HG03571 (cell line): Measurements from ENCODE around the gene IPO11.

Experiments used
- ATAC-seq: cut with Tn5 transposase; IDR thresholded peaks from one replicate; pipeline ENCODE4 v1.9.1; 2021; ENCODE audit not compliant: unreplicated experiment

Gene IPO11

GRCh38 chr5:62432621-62433064 is 20.1 kb downstream of the IPO11 start:
- ATAC-seq, result no peak

- ATAC-seq, result no peak
Observed at GRCh38 chr5:62448528-62448927, 36.0 kb downstream of the IPO11 start.

- no peak for ATAC-seq
Observed at GRCh38 chr5:62450259-62450658, 37.7 kb downstream of the IPO11 start.

DNA sequence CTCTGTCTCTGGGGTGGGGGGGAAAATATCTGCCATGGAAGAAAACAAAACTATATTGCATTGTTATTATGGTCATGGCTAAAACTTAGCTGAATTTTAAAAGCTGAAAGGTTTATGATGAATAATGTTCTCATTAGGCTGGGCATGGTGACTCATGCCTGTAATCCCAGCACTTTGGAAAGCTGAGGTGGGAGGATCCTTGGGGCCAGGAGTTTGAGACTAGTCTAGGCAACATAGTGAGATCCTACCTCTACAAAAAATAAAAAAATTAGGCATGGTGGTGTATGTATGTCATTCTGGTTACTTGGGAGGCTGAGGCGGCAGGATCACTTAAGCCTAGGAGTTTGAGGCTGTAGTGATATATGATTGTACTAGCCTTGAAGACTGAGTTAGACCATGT is 44.5 kb downstream of the IPO11 start:
- no peak for ATAC-seq

- ATAC-seq, result peak; percentile 81
Observed at GRCh38 chr5:62460578-62460983, 48.0 kb downstream of the IPO11 start.

DNA sequence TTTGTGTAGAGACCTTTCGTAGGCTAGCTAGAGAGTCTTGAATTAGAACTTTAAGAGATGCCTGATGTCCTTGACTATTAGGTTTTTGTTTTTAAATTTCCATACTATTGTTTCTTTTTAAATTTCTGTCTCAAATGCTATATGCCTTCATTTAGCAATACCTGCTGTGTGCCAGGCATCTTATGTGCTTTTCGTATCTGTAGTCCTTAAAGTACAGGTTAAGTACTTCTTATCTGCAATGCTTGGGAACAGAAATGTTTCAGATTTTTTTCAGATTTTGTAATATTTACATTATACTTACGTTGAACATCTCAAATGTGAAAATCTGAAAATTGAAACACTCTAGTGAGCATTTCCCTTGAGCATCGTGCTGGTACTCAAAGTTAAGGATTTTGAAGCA is 49.0 kb downstream of the IPO11 start:
- ATAC-seq, result no peak

- no peak for ATAC-seq
Observed at GRCh38 chr5:62465985-62466925, 53.7 kb downstream of the IPO11 start.

DNA sequence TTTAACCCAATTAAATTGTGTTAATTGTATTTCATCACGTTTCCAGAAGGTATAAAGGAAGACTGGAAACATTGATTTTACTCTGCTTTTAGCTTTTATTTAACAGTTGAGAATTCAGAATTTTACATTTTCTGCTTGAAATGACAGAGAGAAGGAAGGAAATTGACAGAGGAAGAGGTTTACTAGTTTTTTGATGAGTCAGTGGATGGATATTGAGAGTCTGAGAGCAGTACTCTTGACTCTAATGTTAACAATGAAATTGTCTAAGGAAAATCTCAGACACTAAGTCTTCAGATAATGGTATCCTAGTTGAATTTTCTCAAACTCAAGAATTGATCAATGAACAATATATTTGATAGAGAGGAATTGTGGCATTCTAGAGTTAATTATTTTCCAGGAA is 60.6 kb downstream of the IPO11 start:
- no peak for ATAC-seq

DNA sequence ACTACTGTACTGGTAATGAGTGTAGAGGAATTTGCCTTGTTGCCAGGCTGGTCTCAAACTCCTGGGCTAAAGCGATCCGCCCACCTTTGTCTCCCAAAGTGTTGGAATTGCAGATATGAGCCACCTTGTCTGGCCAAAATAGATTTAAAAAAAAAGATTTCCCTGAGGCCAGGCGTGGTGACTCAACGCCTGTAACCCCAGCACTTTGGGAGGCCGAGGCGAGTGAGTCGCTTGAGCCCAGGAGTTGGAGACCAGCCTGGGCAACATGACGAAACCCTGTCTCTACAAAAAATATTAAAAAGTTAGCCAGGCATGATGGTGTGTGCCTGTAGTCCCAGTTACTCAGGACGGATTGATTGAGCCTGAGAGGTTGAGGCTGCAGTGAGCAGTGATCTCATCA is 62.5 kb downstream of the IPO11 start:
- ATAC-seq, result no peak

GRCh38 chr5:62477801-62478200 is 65.2 kb downstream of the IPO11 start:
- ATAC-seq, result no peak

GRCh38 chr5:62483556-62483955 is 71.0 kb downstream of the IPO11 start:
- no peak for ATAC-seq

GRCh38 chr5:62486672-62487071 is 74.1 kb downstream of the IPO11 start:
- no peak for ATAC-seq

- no peak for ATAC-seq
Observed at GRCh38 chr5:62488531-62488930, 76.0 kb downstream of the IPO11 start.

DNA sequence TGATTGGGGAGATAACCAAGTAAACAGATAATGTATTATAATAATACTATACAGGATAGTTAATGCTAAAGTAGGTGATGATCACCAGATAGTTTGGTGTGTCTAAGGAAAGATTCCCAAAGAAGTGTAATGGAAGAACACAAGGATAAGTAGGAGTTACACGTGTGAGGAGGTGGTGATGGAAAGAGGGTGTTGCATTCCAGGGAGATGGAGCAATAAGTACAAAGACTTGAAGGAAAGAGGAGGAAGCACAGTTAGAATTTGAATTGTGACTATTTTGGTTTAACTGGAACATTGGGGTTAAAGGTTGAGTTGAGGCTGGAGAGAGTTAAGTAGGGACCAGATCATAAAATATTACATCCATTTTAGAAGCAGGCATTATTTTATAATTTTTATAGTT is 76.9 kb downstream of the IPO11 start:
- no peak for ATAC-seq

- ATAC-seq, result no peak
Observed at GRCh38 chr5:62494772-62495171, 82.2 kb downstream of the IPO11 start.

GRCh38 chr5:62496876-62497275 is 84.3 kb downstream of the IPO11 start:
- ATAC-seq, result no peak

GRCh38 chr5:62498961-62499360 is 86.4 kb downstream of the IPO11 start:
- no peak for ATAC-seq

GRCh38 chr5:62499756-62500155 is 87.2 kb downstream of the IPO11 start:
- no peak for ATAC-seq

DNA sequence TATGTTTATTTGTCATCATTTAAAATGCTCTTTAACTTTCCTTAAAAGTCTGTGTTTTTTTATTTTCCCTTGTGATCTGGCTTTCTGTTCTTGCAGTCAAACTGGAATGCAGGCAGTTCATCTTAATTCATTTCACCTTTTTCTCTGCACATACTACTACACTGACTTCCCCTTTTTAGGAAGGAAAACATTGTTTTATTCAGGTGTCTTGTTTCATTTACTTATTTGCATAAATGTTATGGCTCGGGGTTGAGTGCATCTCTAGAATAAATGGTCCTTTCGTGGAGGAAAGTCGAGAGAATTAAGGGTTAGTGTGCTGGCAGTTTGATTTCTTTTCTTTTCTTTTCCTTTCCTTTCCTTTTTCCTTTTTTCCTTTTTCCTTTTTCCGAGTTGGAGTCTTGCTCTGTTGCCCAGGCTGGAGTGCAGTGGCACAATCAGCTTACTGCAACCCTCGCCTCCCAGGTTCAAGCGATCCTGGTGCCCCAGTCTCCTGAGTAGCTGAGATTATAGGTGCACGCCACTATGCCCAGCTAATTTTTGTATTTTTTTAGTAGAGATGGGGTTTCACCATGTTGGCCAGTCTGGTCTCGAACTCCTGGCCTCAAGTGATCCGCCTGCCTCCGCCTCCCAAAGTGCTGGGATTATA is 90.0 kb downstream of the IPO11 start:
- no peak for ATAC-seq

DNA sequence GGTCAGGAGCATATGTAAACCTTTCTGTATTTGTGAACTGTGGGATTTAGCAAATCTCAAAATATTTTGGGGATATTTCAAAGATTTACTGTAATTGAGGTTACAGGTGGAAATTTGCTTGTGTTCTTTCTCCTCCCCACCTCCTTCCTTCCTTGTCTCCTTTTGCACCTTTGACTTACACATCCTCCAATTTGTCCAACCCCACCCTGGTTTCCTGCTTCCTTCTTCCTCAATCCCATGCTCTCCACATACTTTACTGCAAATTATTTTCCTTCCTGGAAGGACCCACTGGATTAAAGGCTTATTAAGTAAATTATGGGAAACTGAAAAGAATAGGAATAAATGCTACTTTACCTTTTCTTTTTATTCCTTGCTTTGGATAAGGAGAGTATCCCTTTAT is 91.6 kb downstream of the IPO11 start:
- no peak for ATAC-seq

DNA sequence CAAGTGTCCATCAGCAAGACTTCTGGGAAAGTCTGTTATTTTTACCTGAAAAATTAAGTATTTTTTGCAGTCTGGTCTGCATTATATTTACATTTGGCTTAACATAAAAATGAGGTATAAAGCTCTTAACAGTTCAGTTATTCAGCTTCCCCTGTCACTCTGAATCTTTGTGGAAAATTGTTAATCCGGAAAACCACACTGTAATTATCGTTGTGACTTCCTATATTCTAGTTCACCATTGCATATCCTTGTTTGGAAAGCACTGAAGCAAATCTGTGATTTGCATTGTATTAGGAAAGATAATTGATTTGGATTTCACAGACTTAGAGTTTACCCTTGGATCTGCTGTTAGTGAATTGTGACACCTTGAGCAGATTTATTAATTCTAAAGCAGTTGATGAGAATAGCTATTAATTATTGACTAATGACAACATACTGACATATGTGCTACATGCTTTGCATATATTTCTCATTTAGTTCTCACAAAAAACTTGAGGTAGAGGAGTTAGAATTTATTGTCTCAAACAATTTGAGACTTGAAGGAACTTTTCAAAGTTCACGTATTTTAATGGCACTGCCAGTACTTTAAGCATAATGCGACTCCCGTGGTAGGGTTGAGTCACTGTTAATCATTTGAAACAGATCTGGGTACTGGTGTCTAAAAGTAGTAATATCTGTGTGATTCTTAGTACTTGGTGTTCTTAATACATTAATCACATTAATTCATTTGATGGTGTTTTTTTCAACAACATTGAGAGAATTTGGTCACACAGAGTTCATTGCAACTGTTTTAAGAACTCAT is 94.3 kb downstream of the IPO11 start:
- no peak for ATAC-seq
